IMR-90 (cell line): ENCODE data around the gene ZC3HAV1L. TPM values are rescaled to one million over a fixed set of nuclear protein-coding genes. Genes with fewer than 3 reads are reported as not detected.

Experiments
- ATAC-seq: fragments of 200-7000 bp; cut with Tn5 transposase; 2 replicates; pipeline ENCODE4 v1.9.1; 2020; ENCODE audit warnings: low read depth, mild to moderate bottlenecking, moderate library complexity
- BruUV-seq: library from RNA; stranded (reverse); fragments of 400-500 nt; replicated peaks from 2 replicates; lab custom pipeline; 2021; lab: Mats Ljungman, UMichigan
- CTCF ChIA-PET: fragments of 300-600 bp; formaldehyde crosslinking; extraction: SDS; loops from one replicate; lab custom pipeline; 2021; ENCODE audit warnings: antibody characterized with exemption; lab: Yijun Ruan, JAX
- POLR2A ChIA-PET: fragments of 300-600 bp; sonication (Branson Sonifier 250); formaldehyde crosslinking; loops from one replicate; lab custom pipeline; 2022; ENCODE audit warnings: antibody characterized with exemption; ENCODE audit not compliant: unreplicated experiment; lab: Charles Lee
- DNase-seq: peaks from one replicate; pipeline ENCODE4 v3.0.0; 2013
- H2AFZ ChIP-seq: replicated peaks from 2 replicates; pipeline ENCODE3; 2013; ENCODE audit warnings: low read length, mild to moderate bottlenecking; ENCODE audit not compliant: poor library complexity
- H2AK5ac ChIP-seq: 2 replicates; pipeline ENCODE4 v1.6.1; 2013; ENCODE audit warnings: low read depth, low read length, inconsistent platforms
- H2AK9ac ChIP-seq: replicated peaks from 2 replicates; pipeline ENCODE3; 2013; ENCODE audit warnings: mild to moderate bottlenecking, low read depth, low read length, moderate library complexity; ENCODE audit not compliant: poor library complexity
- H2BK120ac ChIP-seq: 2 replicates; pipeline ENCODE4 v1.6.1; 2013; ENCODE audit warnings: low read depth, low read length, inconsistent platforms
- H2BK15ac ChIP-seq: 3 replicates; pipeline ENCODE4 v1.6.1; 2013; ENCODE audit warnings: low read depth, low read length, inconsistent platforms
- H2BK20ac ChIP-seq: 2 replicates; pipeline ENCODE4 v1.6.1; 2013; ENCODE audit warnings: low read depth, mild to moderate bottlenecking, inconsistent platforms, low read length, moderate library complexity
- H2BK5ac ChIP-seq: 2 replicates; pipeline ENCODE4 v1.6.1; 2013; ENCODE audit warnings: mild to moderate bottlenecking, low read depth, low read length, inconsistent platforms; ENCODE audit not compliant: poor library complexity, severe bottlenecking
- H3K14ac ChIP-seq: replicated peaks from 2 replicates; pipeline ENCODE4 v1.6.1; 2013; ENCODE audit warnings: low read depth, low read length, inconsistent platforms
- H3K18ac ChIP-seq: 2 replicates; pipeline ENCODE4 v1.6.1; 2013; ENCODE audit warnings: low read depth, low read length, control low read depth
- H3K23ac ChIP-seq: 2 replicates; pipeline ENCODE4 v1.6.1; 2013; ENCODE audit warnings: low read depth, low read length, inconsistent platforms
- H3K27ac ChIP-seq: 2 replicates; pipeline ENCODE4 v1.5.1; 2013; ENCODE audit warnings: mild to moderate bottlenecking, control low read depth, low read length; ENCODE audit not compliant: insufficient read depth
- H3K27me3 ChIP-seq: 2 replicates; pipeline ENCODE4 v1.6.1; 2013; ENCODE audit warnings: low read length; ENCODE audit not compliant: control insufficient read depth, insufficient read depth
- H3K36me3 ChIP-seq: 2 replicates; pipeline ENCODE4 v1.6.1; 2013; ENCODE audit warnings: low read length, mixed read lengths; ENCODE audit not compliant: control insufficient read depth, insufficient read depth
- H3K4ac ChIP-seq: 2 replicates; pipeline ENCODE4 v1.6.1; 2013; ENCODE audit warnings: low read depth, low read length, inconsistent platforms
- H3K4me1 ChIP-seq: 2 replicates; pipeline ENCODE4 v1.6.1; 2013; ENCODE audit warnings: low read length, mixed read lengths; ENCODE audit not compliant: control insufficient read depth, insufficient read depth
- H3K4me2 ChIP-seq: 2 replicates; pipeline ENCODE4 v1.6.1; 2013; ENCODE audit warnings: low read depth, mild to moderate bottlenecking, control low read depth, low read length, moderate library complexity
- H3K4me3 ChIP-seq: 2 replicates; pipeline ENCODE4 v1.5.1; 2013; ENCODE audit warnings: low read depth, mild to moderate bottlenecking, control low read depth, low read length, moderate library complexity; ENCODE audit not compliant: insufficient read depth
- H3K56ac ChIP-seq: 2 replicates; pipeline ENCODE4 v1.6.1; 2013; ENCODE audit warnings: low read length, inconsistent platforms; ENCODE audit not compliant: insufficient read depth; ENCODE audit errors: extremely low read depth
- H3K79me1 ChIP-seq, 2 experiments: 2 replicates each; pipeline ENCODE4 v1.6.1; 2013; ENCODE audit warnings: low read length in 2 of 2, inconsistent platforms in 1 of 2, low read depth in 1 of 2
- H3K9ac ChIP-seq: 2 replicates; pipeline ENCODE4 v1.6.1; 2013; ENCODE audit warnings: low read depth, low read length, control low read depth
- H3K9me1 ChIP-seq: 2 replicates; pipeline ENCODE4 v1.6.1; 2013; ENCODE audit warnings: low read length, inconsistent platforms; ENCODE audit not compliant: insufficient read depth
- H3K9me3 ChIP-seq: 2 replicates; pipeline ENCODE4 v1.6.1; 2013; ENCODE audit warnings: low read length; ENCODE audit not compliant: control insufficient read depth, insufficient read depth
- H4K20me1 ChIP-seq: 2 replicates; pipeline ENCODE4 v1.6.1; 2013; ENCODE audit warnings: low read length, inconsistent platforms; ENCODE audit not compliant: insufficient read depth
- H4K5ac ChIP-seq: 2 replicates; pipeline ENCODE4 v1.6.1; 2013; ENCODE audit warnings: mild to moderate bottlenecking, low read depth, low read length, control low read depth
- H4K8ac ChIP-seq, 2 experiments: 2 replicates each; pipeline ENCODE4 v1.6.1; 2013; ENCODE audit warnings: low read depth in 2 of 2, low read length in 2 of 2, control low read depth in 1 of 2, inconsistent platforms in 1 of 2
- H4K91ac ChIP-seq: 2 replicates; pipeline ENCODE4 v1.6.1; 2013; ENCODE audit warnings: low read depth, low read length, inconsistent platforms; ENCODE audit not compliant: insufficient read depth
- BHLHE40 ChIP-seq: fragments of 150-350 bp; IDR thresholded peaks from 2 replicates; pipeline ENCODE4 v1.6.1; 2016; ENCODE audit warnings: mild to moderate bottlenecking, low read depth, low read length
- CEBPB ChIP-seq: IDR thresholded peaks from 2 replicates; pipeline ENCODE4 v1.6.1; 2012; ENCODE audit warnings: low read depth, low read length, improper control_type of control experiment
- CHD1 ChIP-seq: IDR thresholded peaks from 2 replicates; pipeline ENCODE4 v1.6.1; 2012; ENCODE audit warnings: low read depth, low read length, improper control_type of control experiment
- ELK1 ChIP-seq: fragments of 150-350 bp; IDR thresholded peaks from 2 replicates; pipeline ENCODE4 v1.6.1; 2016; ENCODE audit warnings: low read depth, mild to moderate bottlenecking, low read length, moderate library complexity, borderline replicate concordance
- FOS ChIP-seq: fragments of 150-350 bp; IDR thresholded peaks from 2 replicates; pipeline ENCODE4 v1.6.1; 2016; ENCODE audit warnings: low read depth, low read length
- MAFK ChIP-seq: IDR thresholded peaks from 2 replicates; pipeline ENCODE4 v1.6.1; 2012; ENCODE audit warnings: low read depth, low read length, improper control_type of control experiment
- MAZ ChIP-seq: IDR thresholded peaks from 2 replicates; pipeline ENCODE4 v1.6.1; 2012; ENCODE audit warnings: low read depth, mild to moderate bottlenecking, low read length, improper control_type of control experiment, moderate library complexity, borderline replicate concordance
- MXI1 ChIP-seq: IDR thresholded peaks from 2 replicates; pipeline ENCODE4 v1.6.1; 2012; ENCODE audit warnings: low read depth, mild to moderate bottlenecking, low read length, moderate library complexity, borderline replicate concordance
- NFE2L2 ChIP-seq: fragments of 150-350 bp; IDR thresholded peaks from 2 replicates; pipeline ENCODE4 v1.6.1; 2016; ENCODE audit warnings: low read depth, mild to moderate bottlenecking, low read length
- POLR2A ChIP-seq: IDR thresholded peaks from 2 replicates; pipeline ENCODE4 v1.6.1; 2012; ENCODE audit warnings: mild to moderate bottlenecking, low read depth, low read length
- RAD21 ChIP-seq: IDR thresholded peaks from 2 replicates; pipeline ENCODE4 v1.6.1; 2012; ENCODE audit warnings: low read length, improper control_type of control experiment
- RCOR1 ChIP-seq: IDR thresholded peaks from 2 replicates; pipeline ENCODE4 v1.6.1; 2012; ENCODE audit warnings: mild to moderate bottlenecking, low read length, improper control_type of control experiment; ENCODE audit not compliant: insufficient replicate concordance
- RFX5 ChIP-seq: IDR thresholded peaks from 2 replicates; pipeline ENCODE4 v1.8.0; 2012; ENCODE audit warnings: low read depth, mild to moderate bottlenecking, low read length, moderate library complexity
- SMC3 ChIP-seq: fragments of 150-350 bp; IDR thresholded peaks from 2 replicates; pipeline ENCODE4 v1.6.1; 2016; ENCODE audit warnings: low read depth, mild to moderate bottlenecking, antibody characterized with exemption, low read length, moderate library complexity
- USF2 ChIP-seq: fragments of 150-350 bp; IDR thresholded peaks from 2 replicates; pipeline ENCODE4 v1.6.1; 2017; ENCODE audit warnings: mild to moderate bottlenecking, antibody characterized with exemption, low read length, low read depth
- WGBS, 2 experiments: methylation state at CpG; one replicate each; pipeline versions ENCODE4 v1.1.5 to v1.1.7; 2013; ENCODE audit warnings: missing lambda C conversion rate in 2 of 2; ENCODE audit not compliant: insufficient read length in 1 of 2; ENCODE audit errors: extremely low coverage in 2 of 2; 5-methylcytosine and 5-hydroxymethylcytosine counted together
- dilution Hi-C: fragments of 300-500 bp; cut with HindIII; formaldehyde crosslinking; loops from one replicate; pipeline ENCODE4 v1.14.3; 2018; ENCODE audit warnings: low sequenced_read_pairs; ENCODE audit not compliant: unreplicated experiment
- in situ Hi-C: fragments of 300-500 bp; cut with MboI; formaldehyde crosslinking; loops from 3 replicates; pipeline ENCODE4 v1.14.3; 2019; ENCODE audit warnings: low sequenced_read_pairs, inconsistent platforms, mixed read lengths
- intact Hi-C: fragments of 100-400 bp; cut with micrococcal nuclease; formaldehyde crosslinking; loops from 2 replicates; pipeline ENCODE4 v1.10.0; 2022
- polyA plus RNA-seq, 3 experiments: library from polyadenylated mRNA; depleted of rRNA; stranded (reverse); fragments of >200 nt; gene quantifications; 2 replicates each; pipeline ENCODE4 v1.2.3, GENCODE V29; 2012; ENCODE audit warnings: low replicate concordance in 1 of 3
- total RNA-seq: library from RNA; depleted of rRNA; stranded (reverse); fragments of >200 nt; gene quantifications from 2 replicates; pipeline ENCODE4 v1.2.3, GENCODE V29; 2012

The ZC3HAV1L gene
- total and polyA plus RNA-seq, 2 of the 4 experiments (the other 2 are of a cell fraction) = 4.5 to 9.4 TPM

- Histone ChIP-seq H3K9me1 (no peaks in the 10 kb centered on the region; the same call in 1 of the 2 replicates), H3K4me3 (no peak overlapping the region), H3K27me3 (no peaks in the 10 kb centered on the region), H2BK120ac (no peak overlapping the region), H3K18ac (no peak overlapping the region), H2AK9ac (peak overlapping the region; percentile 75), H3K27ac (no peak overlapping the region), H3K4ac (peak overlapping the region; percentile 89), H3K23ac (peak overlapping the region; percentile 88; the same call in 1 of the 2 replicates), H2BK20ac (no peak overlapping the region), H4K20me1 (no peaks in the 10 kb centered on the region), H2BK15ac (no peak overlapping the region), H3K36me3 (peaks cover 28% of the 10 kb centered on the region), H3K9me3 (no peaks in the 10 kb centered on the region), H4K5ac (no peak overlapping the region), H4K91ac (no peak overlapping the region), H3K9ac (no peak overlapping the region; the same call in 1 of the 2 replicates), H3K4me2 (no peak overlapping the region), H3K4me1 (no peaks in the 10 kb centered on the region), H3K14ac (peak overlapping the region; percentile 81; the same call in 1 of the 2 replicates), H3K56ac (no peak overlapping the region), H4K8ac (peak overlapping the region in 1 of 2 experiments; percentile 79; a peak in 2 of 4 replicates), H3K79me1 (peaks cover 0 to 6% of the 10 kb centered on the region in 2 experiments; a peak in 1 of 4 replicates), H2AK5ac (no peak overlapping the region), H2BK5ac (peak overlapping the region; percentile 28), H2AFZ (peak overlapping the region; percentile 79)
- ChIA-PET CTCF (interaction anchor here (0.6 to 1.9 kb wide), 9 partner anchors 10 to 1965 kb away, joined by 3 to 14 read pairs (median 3); partner anchors contain the start of gene ZC3HAV1L), POLR2A (no interaction called here)
- no TSS peak for BruUV-seq
- ATAC-seq = peak; percentile 96
- in situ Hi-C loops (loop anchor here (10.0 kb wide), 1 partner anchor 190 kb away; no protein-coding TSS in a partner anchor), dilution Hi-C loops (no loop called here), intact Hi-C loops (loop anchor here (1.0 to 2.0 kb wide), 4 partner anchors 58 to 337 kb away; a partner anchor contains a TSS)
- DNase-seq = peak; percentile 77
- 0% methylated on average over 1 of the region's 9 CpGs; no CpG with 5 or more reads in 1 of the 2 experiments for WGBS, 2 experiments
- TF ChIP-seq ELK1 (no peak), CEBPB (peak; percentile 46), RCOR1 (no peak), USF2 (no peak), NFE2L2 (no peak), RAD21 (peak; percentile 78), MXI1 (no peak), MAFK (no peak), RFX5 (no peak), SMC3 (peak; percentile 65), MAZ (no peak), FOS (no peak), CHD1 (no peak), POLR2A (no peak), BHLHE40 (no peak)
These were observed 39.3 kb upstream of the ZC3HAV1L start for GRCh38 chr7:139075031-139075652.
